OCI-LY1 (cell line): ENCODE data around the gene TET3.

ENCODE experiments used
- H2AFZ ChIP-seq: fragments of 200-600 bp; sonication (generic), shearing (Covaris generic); 2 replicates; pipeline ENCODE4 v1.6.0; 2014; ENCODE audit warnings: antibody characterized with exemption, mild to moderate bottlenecking, low read length
- H3F3A ChIP-seq: fragments of 200-600 bp; sonication (generic), shearing (Covaris generic); 2 replicates; pipeline ENCODE4 v1.6.0; 2014; ENCODE audit warnings: mild to moderate bottlenecking, antibody characterized with exemption, low read length, moderate library complexity; ENCODE audit not compliant: insufficient read depth
- H3K27ac ChIP-seq: fragments of 200-600 bp; sonication (generic); 2 replicates; pipeline ENCODE4 v1.5.1; 2014; ENCODE audit warnings: low read length, mixed run types, mild to moderate bottlenecking, low read depth; ENCODE audit not compliant: poor library complexity, severe bottlenecking
- H3K27me3 ChIP-seq: fragments of 200-600 bp; sonication (generic); 2 replicates; pipeline ENCODE4 v1.6.0; 2014; ENCODE audit warnings: antibody characterized with exemption, mild to moderate bottlenecking, low read length, moderate library complexity; ENCODE audit not compliant: insufficient read depth
- H3K36me3 ChIP-seq: fragments of 200-600 bp; sonication (generic); 2 replicates; pipeline ENCODE4 v1.6.1; 2014; ENCODE audit warnings: mild to moderate bottlenecking, antibody characterized with exemption, low read length, moderate library complexity, mixed read lengths; ENCODE audit not compliant: insufficient read depth
- H3K4me1 ChIP-seq: fragments of 200-600 bp; sonication (generic); 2 replicates; pipeline ENCODE4 v1.5.1; 2014; ENCODE audit warnings: mild to moderate bottlenecking, low read length, moderate library complexity; ENCODE audit not compliant: insufficient read depth, severe bottlenecking
- H3K4me2 ChIP-seq: fragments of 200-600 bp; sonication (generic), shearing (Covaris generic); 2 replicates; pipeline ENCODE4 v1.6.1; 2014; ENCODE audit warnings: low read length
- H3K4me3 ChIP-seq: fragments of 200-600 bp; sonication (generic); 2 replicates; pipeline ENCODE4 v1.5.1; 2014; ENCODE audit warnings: low read length, low read depth, mild to moderate bottlenecking, mixed read lengths; ENCODE audit not compliant: poor library complexity, severe bottlenecking
- H3K79me2 ChIP-seq: fragments of 200-600 bp; shearing (Covaris generic); 2 replicates; pipeline ENCODE4 v1.6.1; 2016; ENCODE audit warnings: mixed run types, low read length, mixed read lengths; ENCODE audit not compliant: insufficient read depth
- H3K9ac ChIP-seq: fragments of 200-600 bp; sonication (generic), shearing (Covaris generic); 2 replicates; pipeline ENCODE4 v1.6.1; 2014; ENCODE audit warnings: mild to moderate bottlenecking, low read length, mixed read lengths
- H3K9me2 ChIP-seq: fragments of 200-600 bp; sonication (generic), shearing (Covaris generic); 2 replicates; pipeline ENCODE4 v1.6.1; 2014; ENCODE audit warnings: low read depth, mild to moderate bottlenecking, low read length, mixed read lengths
- H3K9me3 ChIP-seq: fragments of 200-600 bp; shearing (Covaris generic); 2 replicates; pipeline ENCODE4 v1.6.1; 2014; ENCODE audit warnings: low read length, mixed read lengths
- H4K20me1 ChIP-seq: fragments of 200-600 bp; sonication (generic), shearing (Covaris generic); 2 replicates; pipeline ENCODE4 v1.6.0; 2016; ENCODE audit warnings: mild to moderate bottlenecking, low read length; ENCODE audit not compliant: insufficient read depth
- EZH2 ChIP-seq: fragments of 200-600 bp; sonication (generic), shearing (Covaris generic); IDR thresholded peaks from 2 replicates; pipeline ENCODE4 v1.8.0; 2017; ENCODE audit warnings: borderline replicate concordance, mixed run types, mild to moderate bottlenecking, antibody characterized with exemption, low read length, moderate library complexity, mixed read lengths
- TF ChIP-seq, protein P1 (sequence below): fragments of 200-600 bp; sonication (generic), shearing (Covaris generic); IDR thresholded peaks from 2 replicates; pipeline ENCODE4 v1.5.1; 2017; ENCODE audit warnings: mild to moderate bottlenecking, antibody characterized with exemption, low read length, moderate library complexity, mixed read lengths

TET3 gene

DNA sequence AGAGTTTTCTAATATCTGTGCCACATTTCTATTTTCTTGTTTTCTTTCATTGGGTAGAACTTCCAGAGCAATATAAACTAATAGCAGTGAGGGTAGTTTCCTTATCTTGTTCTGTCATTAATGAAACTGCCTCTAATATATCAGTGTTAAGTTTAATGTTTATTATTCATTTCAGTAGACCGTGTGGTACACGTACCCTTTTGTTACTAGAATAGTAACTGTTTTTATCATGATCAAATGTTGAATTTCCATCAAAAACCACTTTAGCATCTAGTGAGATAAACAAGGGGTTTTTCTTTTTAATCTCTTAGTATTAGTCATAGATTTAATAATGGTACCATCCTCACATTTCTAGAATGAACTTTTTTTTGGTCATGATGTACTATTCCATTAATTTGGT is 42.0 kb upstream of the TET3 start:
- Histone ChIP-seq H3K27me3 (no peaks in the 10 kb centered on the region), H3F3A (no peaks in the 10 kb centered on the region), H3K79me2 (peaks cover 17% of the 10 kb centered on the region), H3K9ac (no peak overlapping the region), H4K20me1 (no peaks in the 10 kb centered on the region), H3K4me2 (no peak overlapping the region), H3K27ac (no peak overlapping the region), H3K36me3 (peaks cover 81% of the 10 kb centered on the region), H3K4me3 (no peak overlapping the region), H2AFZ (no peak overlapping the region), H3K9me3 (no peaks in the 10 kb centered on the region), H3K9me2 (no peaks in the 10 kb centered on the region), H3K4me1 (no peaks in the 10 kb centered on the region)
- TF ChIP-seq, protein P1, sequence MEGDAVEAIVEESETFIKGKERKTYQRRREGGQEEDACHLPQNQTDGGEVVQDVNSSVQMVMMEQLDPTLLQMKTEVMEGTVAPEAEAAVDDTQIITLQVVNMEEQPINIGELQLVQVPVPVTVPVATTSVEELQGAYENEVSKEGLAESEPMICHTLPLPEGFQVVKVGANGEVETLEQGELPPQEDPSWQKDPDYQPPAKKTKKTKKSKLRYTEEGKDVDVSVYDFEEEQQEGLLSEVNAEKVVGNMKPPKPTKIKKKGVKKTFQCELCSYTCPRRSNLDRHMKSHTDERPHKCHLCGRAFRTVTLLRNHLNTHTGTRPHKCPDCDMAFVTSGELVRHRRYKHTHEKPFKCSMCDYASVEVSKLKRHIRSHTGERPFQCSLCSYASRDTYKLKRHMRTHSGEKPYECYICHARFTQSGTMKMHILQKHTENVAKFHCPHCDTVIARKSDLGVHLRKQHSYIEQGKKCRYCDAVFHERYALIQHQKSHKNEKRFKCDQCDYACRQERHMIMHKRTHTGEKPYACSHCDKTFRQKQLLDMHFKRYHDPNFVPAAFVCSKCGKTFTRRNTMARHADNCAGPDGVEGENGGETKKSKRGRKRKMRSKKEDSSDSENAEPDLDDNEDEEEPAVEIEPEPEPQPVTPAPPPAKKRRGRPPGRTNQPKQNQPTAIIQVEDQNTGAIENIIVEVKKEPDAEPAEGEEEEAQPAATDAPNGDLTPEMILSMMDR, result no peak
- TF ChIP-seq EZH2, result no peak

DNA sequence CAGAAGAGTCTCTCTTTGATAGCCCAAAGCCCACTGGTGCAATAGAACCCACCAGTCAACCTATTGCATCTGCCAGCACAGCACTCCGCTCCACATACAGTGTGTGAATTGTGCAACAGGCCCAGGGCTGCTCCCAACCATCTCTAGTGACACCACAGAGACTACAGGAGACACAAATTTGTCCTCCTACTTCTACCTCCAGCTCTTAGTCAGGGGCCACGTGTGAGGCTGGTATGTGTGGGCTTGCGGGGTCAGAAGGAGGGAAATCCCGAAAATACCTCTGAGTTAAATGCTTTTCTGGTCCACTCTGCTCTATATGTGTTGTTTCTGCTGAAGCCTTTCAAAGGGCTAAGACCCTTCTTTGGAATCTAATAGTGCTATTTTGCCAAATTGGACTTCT is 40.0 kb upstream of the TET3 start:
- no peak overlapping the region for H3K9ac ChIP-seq
- H3K27ac ChIP-seq, result no peak overlapping the region
- no peak overlapping the region for H3K4me2 ChIP-seq
- H3K79me2 ChIP-seq, result peaks cover 17% of the 10 kb centered on the region
- no peak overlapping the region for H3K4me3 ChIP-seq
- no peak for TF ChIP-seq EZH2
- TF ChIP-seq, protein P1, result no peak
- H3F3A ChIP-seq, result no peaks in the 10 kb centered on the region
- no peaks in the 10 kb centered on the region for H3K4me1 ChIP-seq
- H3K36me3 ChIP-seq, result peaks cover 83% of the 10 kb centered on the region
- H4K20me1 ChIP-seq, result no peaks in the 10 kb centered on the region
- no peaks in the 10 kb centered on the region for H3K27me3 ChIP-seq
- no peaks in the 10 kb centered on the region for H3K9me3 ChIP-seq
- no peak overlapping the region for H2AFZ ChIP-seq
- H3K9me2 ChIP-seq, result no peaks in the 10 kb centered on the region

DNA sequence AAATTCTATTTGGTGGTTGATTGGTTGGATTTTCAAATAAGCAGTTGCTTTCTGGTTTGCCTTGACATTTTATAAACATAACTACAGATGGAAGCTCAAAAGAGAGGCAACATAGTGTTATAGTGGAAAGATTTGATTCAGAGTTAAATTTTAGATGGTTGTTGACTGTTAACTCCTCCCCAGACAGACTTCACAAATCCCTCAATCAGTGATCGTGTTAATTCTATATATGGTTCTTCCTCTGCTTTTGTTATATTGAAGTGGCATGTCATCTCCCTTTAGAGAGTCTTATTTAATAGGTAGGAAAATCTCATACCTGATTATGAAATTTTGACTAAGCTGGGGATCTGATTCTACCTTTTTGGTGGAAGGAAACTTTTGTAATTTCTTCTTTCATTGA is 38.5 kb upstream of the TET3 start:
- H3K4me3 ChIP-seq, result no peak overlapping the region
- H3K79me2 ChIP-seq, result peaks cover 16% of the 10 kb centered on the region
- no peak overlapping the region for H3K27ac ChIP-seq
- TF ChIP-seq, protein P1, result no peak
- no peak for TF ChIP-seq EZH2
- no peak overlapping the region for H3K9ac ChIP-seq
- H3K9me2 ChIP-seq, result no peaks in the 10 kb centered on the region
- peaks cover 84% of the 10 kb centered on the region for H3K36me3 ChIP-seq
- no peaks in the 10 kb centered on the region for H3F3A ChIP-seq
- H3K27me3 ChIP-seq, result no peaks in the 10 kb centered on the region
- H3K4me1 ChIP-seq, result no peaks in the 10 kb centered on the region
- H4K20me1 ChIP-seq, result no peaks in the 10 kb centered on the region
- H3K4me2 ChIP-seq, result no peak overlapping the region
- H2AFZ ChIP-seq, result no peak overlapping the region
- H3K9me3 ChIP-seq, result no peaks in the 10 kb centered on the region
